Adrenal gland (tissue), 5 donors: Measurements from ENCODE around the gene KRT31.

Experiments used
- POLR2A ChIP-seq, 2 donors: fragments of 450-650 bp; IDR thresholded peaks; one replicate each; pipeline ENCODE4 v1.6.1; 2017; ENCODE audit warnings: antibody characterized with exemption in 2 of 2, mild to moderate bottlenecking in 2 of 2, moderate library complexity in 1 of 2
- TF ChIP-seq, protein P1 (sequence below), 6 experiments: fragments of 450-650 bp in 4 of 6; fragments of 200-600 bp in 2 of 6; sonication (generic) in 1 of 6; IDR thresholded peaks; 1 replicate in 5 of 6; 2 replicates in 1 of 6; pipeline versions ENCODE4 v1.5.1 to v1.8.0; 2016 to 2021; ENCODE audit warnings: antibody characterized with exemption in 6 of 6, mild to moderate bottlenecking in 2 of 6, moderate library complexity in 1 of 6
- donor health status: DM: no; HTN: no; CAD: no.

DNA sequence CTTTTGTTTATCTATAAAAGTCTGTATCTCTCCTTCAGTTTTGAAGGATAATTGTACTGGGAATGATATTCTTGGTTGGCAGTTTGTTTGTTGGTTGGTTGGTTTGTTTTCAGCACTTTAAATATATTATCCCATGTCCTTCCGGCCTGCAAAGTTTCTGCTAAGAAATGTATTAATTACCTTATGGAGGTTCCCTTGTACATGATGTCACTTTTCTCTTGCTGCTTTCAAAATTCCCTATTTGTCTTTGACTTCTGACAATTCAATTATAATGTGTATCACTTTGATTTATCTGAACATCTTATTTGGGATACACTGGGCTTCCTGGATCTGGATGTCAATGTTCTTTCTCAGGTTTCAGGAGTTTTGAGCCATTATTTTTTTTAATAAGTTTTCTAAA is 11.2 kb downstream of the KRT31 start:
- TF ChIP-seq, protein P1, sequence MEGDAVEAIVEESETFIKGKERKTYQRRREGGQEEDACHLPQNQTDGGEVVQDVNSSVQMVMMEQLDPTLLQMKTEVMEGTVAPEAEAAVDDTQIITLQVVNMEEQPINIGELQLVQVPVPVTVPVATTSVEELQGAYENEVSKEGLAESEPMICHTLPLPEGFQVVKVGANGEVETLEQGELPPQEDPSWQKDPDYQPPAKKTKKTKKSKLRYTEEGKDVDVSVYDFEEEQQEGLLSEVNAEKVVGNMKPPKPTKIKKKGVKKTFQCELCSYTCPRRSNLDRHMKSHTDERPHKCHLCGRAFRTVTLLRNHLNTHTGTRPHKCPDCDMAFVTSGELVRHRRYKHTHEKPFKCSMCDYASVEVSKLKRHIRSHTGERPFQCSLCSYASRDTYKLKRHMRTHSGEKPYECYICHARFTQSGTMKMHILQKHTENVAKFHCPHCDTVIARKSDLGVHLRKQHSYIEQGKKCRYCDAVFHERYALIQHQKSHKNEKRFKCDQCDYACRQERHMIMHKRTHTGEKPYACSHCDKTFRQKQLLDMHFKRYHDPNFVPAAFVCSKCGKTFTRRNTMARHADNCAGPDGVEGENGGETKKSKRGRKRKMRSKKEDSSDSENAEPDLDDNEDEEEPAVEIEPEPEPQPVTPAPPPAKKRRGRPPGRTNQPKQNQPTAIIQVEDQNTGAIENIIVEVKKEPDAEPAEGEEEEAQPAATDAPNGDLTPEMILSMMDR (IDR thresholded peaks at IDR 0.05): no peak
- TF ChIP-seq POLR2A (IDR thresholded peaks at IDR 0.05): no peak
